ENCODE results near the gene FAM170B.

Gene FAM170B

DNA sequence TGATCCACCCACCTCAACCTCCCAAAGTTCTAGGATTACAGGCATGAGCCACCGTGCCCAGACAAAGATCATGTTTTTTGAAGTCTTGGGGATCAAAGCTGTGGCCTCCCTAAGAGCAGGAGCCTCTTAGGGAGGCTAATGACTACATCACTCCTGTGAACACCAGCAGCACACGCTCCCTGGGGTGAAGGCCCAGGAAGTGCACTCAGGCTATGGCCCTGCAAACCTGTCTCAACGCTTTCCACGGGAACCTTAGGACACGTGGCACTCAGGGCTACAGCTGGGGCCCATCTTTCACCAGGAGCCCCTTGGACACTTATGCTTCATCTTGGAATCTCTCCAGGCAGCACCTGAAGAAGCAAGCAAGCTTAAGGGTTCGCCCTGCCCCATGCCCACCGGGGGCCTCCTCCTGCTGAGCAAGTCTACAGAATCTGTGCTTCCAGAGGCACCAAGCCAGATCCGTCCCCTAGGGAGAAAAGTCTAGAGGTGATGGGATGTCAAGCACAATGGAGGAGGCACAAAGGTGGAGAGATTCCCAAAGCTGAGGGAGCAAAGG is 36.9 kb downstream of the FAM170B start:
- no peak for DNase-seq
- H3K9ac ChIP-seq (ENCODE audit: low read length): no peak overlapping the region
- H2BK5ac ChIP-seq (ENCODE audit: low read depth, low read length, poor library complexity): no peak overlapping the region
- H3K27ac ChIP-seq (ENCODE audit: low read depth, low read length): no peak overlapping the region
- no peak overlapping the region for H3K14ac ChIP-seq (ENCODE audit: low read length)
- H3K4ac ChIP-seq (ENCODE audit: low read depth, low read length): no peak overlapping the region
- no peaks in the 10 kb centered on the region for H3K36me3 ChIP-seq (ENCODE audit: control insufficient read depth in 1 of 2, insufficient read depth in 2 of 2, low read length in 2 of 2)
- no peak overlapping the region for H2BK120ac ChIP-seq (ENCODE audit: insufficient read depth, low read length, poor library complexity)
- H2BK12ac ChIP-seq (ENCODE audit: low read length): no peak overlapping the region
- no peak overlapping the region for H4K12ac ChIP-seq (ENCODE audit: low read depth, low read length)
- H3K4me3 ChIP-seq (ENCODE audit: low read depth, low read length): no peak overlapping the region
- H3K18ac ChIP-seq (ENCODE audit: low read length): no peak overlapping the region
- no peak overlapping the region for H4K91ac ChIP-seq (ENCODE audit: low read depth, low read length)
- H3K4me1 ChIP-seq (ENCODE audit: control insufficient read depth in 1 of 2, insufficient read depth in 2 of 2, low read length in 2 of 2): no peaks in the 10 kb centered on the region
- no peaks in the 10 kb centered on the region for H3K9me3 ChIP-seq (ENCODE audit: insufficient read depth, low read depth, low read length)
- H3K4me2 ChIP-seq (ENCODE audit: low read length): no peak overlapping the region
- no peak overlapping the region for H2AK5ac ChIP-seq (ENCODE audit: low read length)
- H3K23ac ChIP-seq (ENCODE audit: low read length): no peak overlapping the region
- H3K27me3 ChIP-seq (ENCODE audit: insufficient read depth, low read length): peaks cover 3% of the 10 kb centered on the region
- no peak overlapping the region for H2AFZ ChIP-seq (ENCODE audit: insufficient read depth, low read length, poor library complexity)
- no CpG with 5 or more reads among the region's 8 CpGs for WGBS (ENCODE audit: extremely low coverage, insufficient coverage, insufficient read length)
- H4K8ac ChIP-seq (ENCODE audit: low read depth, low read length): no peak overlapping the region
- no peaks in the 10 kb centered on the region for H3K79me2 ChIP-seq (ENCODE audit: control insufficient read depth, insufficient read depth, low read length, poor library complexity)
- no peaks in the 10 kb centered on the region for H3K79me1 ChIP-seq (ENCODE audit: low read length)

DNA sequence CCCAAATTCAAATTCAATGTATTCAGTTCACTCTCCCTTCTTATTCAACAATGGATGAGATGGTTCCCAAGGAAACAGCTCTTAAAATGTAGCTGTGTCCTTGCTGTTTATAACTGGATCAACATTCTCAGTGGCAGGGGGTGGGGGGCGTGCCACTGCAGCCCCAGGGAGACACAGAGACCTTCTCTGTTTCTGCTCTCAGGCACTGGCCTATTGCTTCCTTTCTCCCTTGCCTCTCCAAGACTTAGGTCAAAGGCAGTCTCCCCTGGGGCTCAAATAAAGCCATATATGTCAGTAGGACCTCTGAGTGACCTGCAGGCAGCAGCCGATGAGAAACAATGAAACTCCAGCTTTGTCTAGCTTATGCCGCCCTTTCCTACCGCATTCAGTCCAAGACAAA is 39.2 kb downstream of the FAM170B start:
- Histone ChIP-seq H3K79me1 (ENCODE audit: low read length) (no peaks in the 10 kb centered on the region), H2BK120ac (ENCODE audit: insufficient read depth, low read length, poor library complexity) (no peak overlapping the region), H2BK12ac (ENCODE audit: low read length) (no peak overlapping the region), H3K79me2 (ENCODE audit: control insufficient read depth, insufficient read depth, low read length, poor library complexity) (no peaks in the 10 kb centered on the region), H3K4me1 (ENCODE audit: control insufficient read depth in 1 of 2, insufficient read depth in 2 of 2, low read length in 2 of 2) (no peaks in the 10 kb centered on the region), H2BK5ac (ENCODE audit: low read depth, low read length, poor library complexity) (no peak overlapping the region), H4K12ac (ENCODE audit: low read depth, low read length) (no peak overlapping the region), H3K18ac (ENCODE audit: low read length) (no peak overlapping the region), H3K9ac (ENCODE audit: low read length) (no peak overlapping the region), H4K8ac (ENCODE audit: low read depth, low read length) (no peak overlapping the region), H3K27me3 (ENCODE audit: insufficient read depth, low read length) (peaks cover 3% of the 10 kb centered on the region), H4K91ac (ENCODE audit: low read depth, low read length) (no peak overlapping the region), H3K36me3 (ENCODE audit: control insufficient read depth in 1 of 2, insufficient read depth in 2 of 2, low read length in 2 of 2) (no peaks in the 10 kb centered on the region), H3K4ac (ENCODE audit: low read depth, low read length) (no peak overlapping the region), H3K14ac (ENCODE audit: low read length) (no peak overlapping the region), H3K27ac (ENCODE audit: low read depth, low read length) (no peak overlapping the region), H2AFZ (ENCODE audit: insufficient read depth, low read length, poor library complexity) (no peak overlapping the region), H3K9me3 (ENCODE audit: insufficient read depth, low read depth, low read length) (no peaks in the 10 kb centered on the region), H3K4me2 (ENCODE audit: low read length) (no peak overlapping the region), H3K4me3 (ENCODE audit: low read depth, low read length) (no peak overlapping the region), H3K23ac (ENCODE audit: low read length) (no peak overlapping the region), H2AK5ac (ENCODE audit: low read length) (no peak overlapping the region)
- no peak for DNase-seq
- WGBS (ENCODE audit: extremely low coverage, insufficient coverage, insufficient read length): no CpG with 5 or more reads among the region's 4 CpGs

DNA sequence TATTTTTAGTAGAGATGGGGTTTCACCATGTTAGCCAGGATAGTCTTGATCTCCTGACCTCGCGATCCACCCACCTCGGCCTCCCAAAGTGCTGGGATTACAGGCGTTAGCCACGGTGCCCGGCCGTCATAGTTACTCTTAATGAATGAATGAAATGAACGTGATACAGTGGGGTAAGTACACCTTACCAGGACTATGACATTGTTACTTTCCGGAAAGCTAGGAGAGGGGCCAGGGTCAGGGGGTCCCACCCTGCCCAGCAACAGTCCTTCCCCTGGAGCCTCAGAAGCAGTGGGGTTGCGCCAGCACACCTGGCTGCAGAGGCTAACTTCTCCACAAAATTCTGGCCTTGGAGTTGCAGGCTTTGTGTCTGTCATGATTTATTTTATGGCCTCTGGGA is 39.9 kb downstream of the FAM170B start:
- no peak overlapping the region for H2BK5ac ChIP-seq (ENCODE audit: low read depth, low read length, poor library complexity)
- no peak overlapping the region for H2BK120ac ChIP-seq (ENCODE audit: insufficient read depth, low read length, poor library complexity)
- H3K4me2 ChIP-seq (ENCODE audit: low read length): no peak overlapping the region
- H3K79me1 ChIP-seq (ENCODE audit: low read length): no peaks in the 10 kb centered on the region
- no peak overlapping the region for H3K9ac ChIP-seq (ENCODE audit: low read length)
- H2AK5ac ChIP-seq (ENCODE audit: low read length): no peak overlapping the region
- H3K27me3 ChIP-seq (ENCODE audit: insufficient read depth, low read length): peaks cover 3% of the 10 kb centered on the region
- no peaks in the 10 kb centered on the region for H3K9me3 ChIP-seq (ENCODE audit: insufficient read depth, low read depth, low read length)
- H3K4ac ChIP-seq (ENCODE audit: low read depth, low read length): no peak overlapping the region
- no CpG with 5 or more reads among the region's 10 CpGs for WGBS (ENCODE audit: extremely low coverage, insufficient coverage, insufficient read length)
- no peaks in the 10 kb centered on the region for H3K36me3 ChIP-seq (ENCODE audit: control insufficient read depth in 1 of 2, insufficient read depth in 2 of 2, low read length in 2 of 2)
- no peak overlapping the region for H2AFZ ChIP-seq (ENCODE audit: insufficient read depth, low read length, poor library complexity)
- no peak overlapping the region for H2BK12ac ChIP-seq (ENCODE audit: low read length)
- H3K23ac ChIP-seq (ENCODE audit: low read length): no peak overlapping the region
- no peak overlapping the region for H4K91ac ChIP-seq (ENCODE audit: low read depth, low read length)
- no peak overlapping the region for H3K27ac ChIP-seq (ENCODE audit: low read depth, low read length)
- H3K4me1 ChIP-seq (ENCODE audit: control insufficient read depth in 1 of 2, insufficient read depth in 2 of 2, low read length in 2 of 2): no peaks in the 10 kb centered on the region
- no peaks in the 10 kb centered on the region for H3K79me2 ChIP-seq (ENCODE audit: control insufficient read depth, insufficient read depth, low read length, poor library complexity)
- H3K14ac ChIP-seq (ENCODE audit: low read length): no peak overlapping the region
- no peak overlapping the region for H3K18ac ChIP-seq (ENCODE audit: low read length)
- no peak overlapping the region for H4K12ac ChIP-seq (ENCODE audit: low read depth, low read length)
- no peak overlapping the region for H3K4me3 ChIP-seq (ENCODE audit: low read depth, low read length)
- H4K8ac ChIP-seq (ENCODE audit: low read depth, low read length): no peak overlapping the region
- DNase-seq: no peak

DNA sequence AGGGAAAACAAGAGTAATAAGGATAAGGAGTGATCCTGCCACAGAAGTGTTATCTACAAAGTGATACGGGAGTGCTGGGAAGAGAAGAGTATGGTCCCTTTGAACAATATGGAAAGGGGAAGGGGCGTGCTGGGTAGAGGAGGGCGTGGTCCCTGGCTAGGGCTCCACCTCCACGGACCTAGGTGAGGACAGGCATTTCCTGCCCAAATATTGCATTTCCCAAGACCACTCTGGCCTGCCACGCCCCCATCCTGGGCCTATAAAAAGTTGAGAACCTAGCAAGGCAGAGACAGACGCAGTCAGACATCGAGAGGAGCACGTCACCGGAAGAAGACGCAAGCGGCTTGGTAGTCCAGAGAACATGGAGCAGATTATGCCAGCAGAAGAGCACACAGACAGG is 41.3 kb downstream of the FAM170B start:
- no CpG with 5 or more reads among the region's 11 CpGs for WGBS (ENCODE audit: extremely low coverage, insufficient coverage, insufficient read length)

More for the DNA sequence above, 41.3 kb downstream of the FAM170B start:
- H3K9ac ChIP-seq (ENCODE audit: low read length): no peak overlapping the region
- H3K9me3 ChIP-seq (ENCODE audit: insufficient read depth, low read depth, low read length): no peaks in the 10 kb centered on the region
- H3K4me3 ChIP-seq (ENCODE audit: low read depth, low read length): no peak overlapping the region
- H3K14ac ChIP-seq (ENCODE audit: low read length): no peak overlapping the region
- no peak for DNase-seq
- H3K18ac ChIP-seq (ENCODE audit: low read length): no peak overlapping the region
- H3K79me1 ChIP-seq (ENCODE audit: low read length): no peaks in the 10 kb centered on the region
- H4K91ac ChIP-seq (ENCODE audit: low read depth, low read length): no peak overlapping the region
- no peak overlapping the region for H2BK120ac ChIP-seq (ENCODE audit: insufficient read depth, low read length, poor library complexity)
- H3K27ac ChIP-seq (ENCODE audit: low read depth, low read length): no peak overlapping the region
- H4K8ac ChIP-seq (ENCODE audit: low read depth, low read length): no peak overlapping the region
- H4K12ac ChIP-seq (ENCODE audit: low read depth, low read length): no peak overlapping the region
- no peaks in the 10 kb centered on the region for H3K4me1 ChIP-seq (ENCODE audit: control insufficient read depth in 1 of 2, insufficient read depth in 2 of 2, low read length in 2 of 2)
- no peak overlapping the region for H3K4me2 ChIP-seq (ENCODE audit: low read length)
- H3K36me3 ChIP-seq (ENCODE audit: control insufficient read depth in 1 of 2, insufficient read depth in 2 of 2, low read length in 2 of 2): no peaks in the 10 kb centered on the region
- H3K27me3 ChIP-seq (ENCODE audit: insufficient read depth, low read length): no peaks in the 10 kb centered on the region
- no peaks in the 10 kb centered on the region for H3K79me2 ChIP-seq (ENCODE audit: control insufficient read depth, insufficient read depth, low read length, poor library complexity)
- H2AFZ ChIP-seq (ENCODE audit: insufficient read depth, low read length, poor library complexity): no peak overlapping the region
- no peak overlapping the region for H2BK12ac ChIP-seq (ENCODE audit: low read length)
- H3K4ac ChIP-seq (ENCODE audit: low read depth, low read length): no peak overlapping the region
- H2BK5ac ChIP-seq (ENCODE audit: low read depth, low read length, poor library complexity): no peak overlapping the region
- no peak overlapping the region for H3K23ac ChIP-seq (ENCODE audit: low read length)
- no peak overlapping the region for H2AK5ac ChIP-seq (ENCODE audit: low read length)
